ENCODE results near the gene CST7.
"Not testable (repeated sequence)": the region's sequence is repeated elsewhere in the genome, so short reads cannot be mapped to it uniquely, and the experiment has no call there.

CST7 gene

GRCh38 chr20:24987244-24987643 lies 38.2 kb downstream of the CST7 start:
- no peak for DNase-seq

DNA sequence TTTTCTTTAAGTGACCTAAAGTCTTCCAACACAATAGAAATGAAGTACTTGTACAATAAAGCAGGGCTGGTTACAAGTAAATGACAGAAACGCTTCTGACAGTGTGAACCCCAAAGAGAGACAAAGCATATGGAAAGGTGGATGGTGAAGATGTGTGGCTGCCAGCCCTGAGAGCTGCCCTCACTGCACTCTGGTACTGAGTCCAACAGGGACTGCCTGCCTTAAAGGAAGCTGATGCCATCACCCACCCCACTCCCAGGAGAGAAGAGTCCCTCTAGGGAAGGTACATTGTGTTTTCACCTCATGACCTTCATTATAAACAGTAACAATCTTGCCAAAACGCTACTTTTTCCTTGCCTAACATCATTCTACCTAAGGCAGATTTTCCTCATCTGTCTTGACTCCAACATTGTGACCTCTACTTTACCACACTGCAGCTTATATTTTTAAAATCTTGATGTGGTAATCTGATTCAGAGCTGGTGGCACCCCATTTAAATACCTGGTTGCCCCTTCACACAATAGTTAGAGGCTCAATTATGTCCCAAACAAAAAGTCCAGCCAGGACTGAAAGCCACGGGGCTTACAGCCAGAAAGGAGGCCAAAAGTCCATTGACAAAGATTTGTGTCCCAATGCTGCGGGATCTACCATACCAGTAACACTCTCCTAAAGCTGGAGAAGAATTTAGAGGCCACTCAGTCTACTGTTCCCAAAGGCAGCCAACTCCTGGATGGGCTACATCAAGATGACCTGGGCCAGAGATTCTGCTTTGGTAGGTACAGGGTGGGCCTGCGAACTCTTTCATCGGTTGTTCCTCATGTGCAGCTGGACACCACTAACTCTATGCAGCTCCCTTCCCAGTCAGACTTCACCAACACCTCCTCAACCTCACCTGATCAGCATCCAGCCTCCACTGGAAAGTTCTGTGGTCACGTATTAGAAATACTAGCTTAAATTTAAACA lies 39.1 kb downstream of the CST7 start:
- no peak for DNase-seq

DNA sequence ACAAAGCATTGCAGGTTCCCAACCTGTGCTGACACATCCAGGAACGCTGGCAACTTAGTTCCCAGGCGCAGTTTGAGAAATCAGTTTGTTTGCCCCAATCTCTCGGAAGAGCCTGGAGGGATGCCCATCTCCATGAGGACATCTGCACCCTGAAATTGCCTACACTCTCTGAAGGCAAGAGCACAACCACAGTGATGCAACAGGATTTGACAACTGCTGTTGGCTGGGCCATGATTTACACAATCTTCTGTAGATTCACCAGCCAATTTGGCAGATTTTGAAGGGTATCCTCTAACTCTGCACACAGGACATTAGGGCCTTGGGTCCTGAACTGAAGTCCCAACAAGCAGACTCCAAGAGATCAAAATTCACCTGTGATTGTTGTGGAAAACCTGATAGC lies 40.1 kb downstream of the CST7 start:
- no peak for DNase-seq

DNA sequence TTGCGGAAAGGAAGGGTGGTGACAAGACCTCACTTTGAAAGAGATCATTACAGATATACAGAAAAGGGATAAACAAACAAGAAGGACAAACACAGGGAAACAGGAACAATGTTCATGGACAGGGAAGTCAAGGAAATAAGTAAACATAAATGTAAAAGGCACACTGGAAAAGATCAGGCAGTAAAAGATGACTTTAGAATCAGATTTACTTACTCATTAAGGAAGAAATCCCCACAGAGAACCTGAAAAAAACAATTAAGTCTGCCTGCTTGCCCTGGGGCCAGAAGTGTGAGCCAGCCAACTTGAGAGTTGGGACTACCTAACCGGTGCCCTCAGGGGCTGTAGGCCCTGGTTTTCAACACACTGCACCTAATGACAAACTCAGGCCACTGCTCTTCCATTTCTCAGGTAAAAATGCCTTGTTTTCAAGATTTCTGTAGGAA lies 41.8 kb downstream of the CST7 start:
- DNase-seq = no peak

DNA sequence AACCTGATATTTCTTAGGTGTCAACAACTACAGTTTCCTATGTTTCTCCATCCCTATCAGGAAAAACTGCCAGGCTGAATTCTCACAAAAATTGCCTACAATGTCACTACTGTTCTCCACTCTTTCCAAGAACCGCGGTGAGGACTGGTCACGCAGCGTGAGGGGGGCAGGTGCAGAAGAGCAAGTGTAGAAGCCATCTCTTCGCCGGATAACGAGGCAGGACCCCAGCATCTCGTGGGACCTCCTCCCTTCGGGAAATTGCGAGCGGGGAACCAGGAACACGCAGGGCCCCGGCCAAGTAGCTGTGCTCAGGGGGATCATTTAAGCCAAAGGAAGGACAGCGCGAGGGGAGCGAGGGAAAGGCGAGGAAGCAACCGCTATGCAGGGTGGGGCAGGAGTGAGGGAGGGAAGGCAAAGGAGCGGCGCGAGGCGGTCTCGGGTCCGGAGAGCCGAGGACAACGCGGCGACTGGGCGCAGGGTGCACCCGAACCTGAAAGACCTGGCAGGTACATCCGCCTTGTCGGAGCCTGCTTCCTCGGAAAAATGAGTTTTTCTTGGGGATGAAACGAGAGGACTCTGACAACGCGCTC lies 42.9 kb downstream of the CST7 start:
- no peak for DNase-seq

- DNase-seq = peak; percentile 98
Observed at GRCh38 chr20:24992487-24993205, 43.6 kb downstream of the CST7 start, which contains the start of gene APMAP. TSS of gene APMAP (minus strand) at chr20:24992751. CDS start at chr20:24992688, 63 bp downstream.

DNA sequence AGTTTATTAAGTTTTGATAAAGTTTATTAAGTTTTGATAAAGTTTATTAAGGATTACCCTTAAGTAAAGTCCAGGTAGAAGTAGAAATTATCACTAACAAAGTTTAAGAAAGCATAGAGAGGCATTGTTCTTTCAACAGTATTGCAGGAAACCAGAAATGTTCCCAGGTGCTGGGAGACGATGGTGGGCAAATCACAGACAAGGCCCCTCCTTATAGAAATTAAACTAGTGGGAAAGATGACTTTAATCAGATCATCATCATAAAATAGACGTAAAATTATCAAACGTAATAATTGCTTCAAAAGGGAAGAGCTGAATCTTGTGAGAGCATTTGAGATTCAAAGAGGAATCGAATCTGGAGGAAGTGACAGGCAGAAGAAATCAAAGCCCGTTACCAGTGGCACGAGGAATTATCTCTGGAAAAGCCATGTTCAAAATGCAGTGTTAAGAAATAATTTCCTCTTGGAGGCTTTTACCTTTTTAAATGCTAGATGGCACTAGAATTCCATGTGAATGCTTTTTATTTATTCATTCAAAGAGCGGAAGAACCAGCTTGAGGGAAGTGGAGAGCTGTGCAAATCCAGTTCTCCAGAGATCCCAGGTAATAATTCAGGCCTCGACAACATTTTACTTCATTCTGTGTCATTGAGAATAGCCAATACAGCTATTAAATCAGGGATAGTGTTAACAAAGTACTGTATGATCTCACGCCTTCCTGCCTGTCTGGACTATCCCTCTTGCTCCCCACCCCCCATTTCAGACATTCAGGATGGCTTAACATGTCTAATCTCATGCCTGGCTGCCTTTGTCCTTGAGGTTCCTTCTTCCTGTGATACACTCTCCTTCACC lies 44.5 kb downstream of the CST7 start:
- no peak for DNase-seq

DNA sequence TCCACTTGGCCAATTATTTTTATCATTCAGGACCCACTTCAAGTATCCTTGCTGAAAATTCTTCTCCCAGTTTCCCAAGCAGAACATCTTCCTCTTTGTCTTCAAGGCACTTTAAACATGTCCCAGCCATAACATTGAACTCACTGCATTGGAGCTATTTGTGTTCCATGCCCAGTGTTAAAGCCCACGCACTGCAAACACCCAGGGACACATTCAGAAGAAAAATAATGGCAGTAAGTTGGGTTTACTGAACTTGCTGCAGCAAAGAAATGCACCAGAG lies 45.1 kb downstream of the CST7 start:
- DNase-seq = no peak

DNA sequence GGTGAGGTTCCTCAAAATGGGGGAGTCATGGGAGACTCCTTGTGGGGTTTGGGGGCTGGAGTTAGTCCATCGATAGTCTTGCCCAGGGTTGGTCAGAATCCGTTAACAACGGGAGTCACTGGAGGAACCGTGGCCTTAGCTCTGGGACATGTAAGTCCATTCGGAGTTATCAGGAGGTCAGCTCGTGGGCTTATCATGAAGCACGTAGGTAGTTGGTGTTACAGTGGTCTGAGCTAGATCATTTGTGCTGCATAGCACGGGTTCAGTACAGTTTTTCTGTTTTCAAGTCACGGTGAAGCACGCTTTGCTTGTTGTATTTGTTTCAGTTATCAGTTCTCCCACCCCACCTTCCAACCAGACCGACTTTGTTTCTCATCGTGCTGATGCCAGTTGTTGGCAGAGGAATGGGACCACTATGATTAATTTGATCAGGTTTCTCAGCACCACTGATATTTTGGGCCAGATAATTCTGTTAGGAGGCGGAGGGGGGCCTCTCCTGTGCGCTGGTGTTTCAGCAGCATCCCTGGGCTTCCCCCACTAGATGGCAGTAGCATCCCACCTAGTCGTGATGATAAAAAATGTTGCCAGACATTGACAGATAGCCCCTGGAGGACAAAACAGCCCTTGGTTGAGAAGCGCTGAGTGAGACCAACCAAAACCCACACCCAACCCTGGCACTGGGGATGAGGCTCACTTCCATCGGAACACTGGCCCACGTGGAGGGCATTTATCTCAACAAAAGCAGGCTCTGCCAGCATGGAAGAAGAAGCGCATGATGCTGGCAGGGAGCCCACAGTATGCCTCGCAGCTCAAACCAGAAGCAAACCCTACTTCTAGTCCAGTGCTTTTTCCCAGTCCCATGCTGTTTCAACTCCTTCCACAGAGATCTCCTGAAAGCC lies 45.6 kb downstream of the CST7 start:
- DNase-seq = peak; percentile 87

DNA sequence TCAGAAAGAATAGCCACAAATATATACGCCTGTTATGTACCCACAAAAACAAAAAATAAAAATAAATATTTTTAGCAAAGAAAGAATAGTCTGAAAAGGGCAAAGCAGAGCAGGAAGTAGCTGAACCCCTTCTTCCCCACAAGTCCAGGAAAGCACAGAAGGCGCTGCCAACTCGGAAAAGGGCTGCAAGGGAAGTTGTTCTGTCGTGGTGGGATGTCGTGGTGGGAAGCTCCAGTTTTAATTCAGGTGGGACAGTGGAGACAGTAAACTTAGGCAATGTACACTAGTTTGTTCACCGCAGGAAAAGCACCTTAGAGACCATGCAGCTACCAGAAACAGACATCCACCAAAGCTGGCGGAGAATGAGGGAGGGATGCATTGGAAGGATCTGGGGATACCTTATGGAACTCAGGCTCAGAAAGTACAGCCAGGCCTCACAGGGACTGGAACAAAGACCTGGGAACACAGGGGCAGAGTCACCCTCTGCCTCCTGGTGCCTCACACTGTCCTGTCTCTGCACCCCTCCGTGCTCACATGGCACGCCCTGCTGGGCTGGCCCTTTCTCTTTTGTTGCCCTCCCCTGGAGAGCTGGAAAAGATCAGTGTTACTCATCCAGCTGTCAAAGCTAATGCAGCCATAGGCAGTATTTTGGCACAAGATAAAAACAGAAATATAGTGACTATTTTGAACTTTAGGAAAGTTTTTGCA lies 46.8 kb downstream of the CST7 start:
- DNase-seq = no peak

DNA sequence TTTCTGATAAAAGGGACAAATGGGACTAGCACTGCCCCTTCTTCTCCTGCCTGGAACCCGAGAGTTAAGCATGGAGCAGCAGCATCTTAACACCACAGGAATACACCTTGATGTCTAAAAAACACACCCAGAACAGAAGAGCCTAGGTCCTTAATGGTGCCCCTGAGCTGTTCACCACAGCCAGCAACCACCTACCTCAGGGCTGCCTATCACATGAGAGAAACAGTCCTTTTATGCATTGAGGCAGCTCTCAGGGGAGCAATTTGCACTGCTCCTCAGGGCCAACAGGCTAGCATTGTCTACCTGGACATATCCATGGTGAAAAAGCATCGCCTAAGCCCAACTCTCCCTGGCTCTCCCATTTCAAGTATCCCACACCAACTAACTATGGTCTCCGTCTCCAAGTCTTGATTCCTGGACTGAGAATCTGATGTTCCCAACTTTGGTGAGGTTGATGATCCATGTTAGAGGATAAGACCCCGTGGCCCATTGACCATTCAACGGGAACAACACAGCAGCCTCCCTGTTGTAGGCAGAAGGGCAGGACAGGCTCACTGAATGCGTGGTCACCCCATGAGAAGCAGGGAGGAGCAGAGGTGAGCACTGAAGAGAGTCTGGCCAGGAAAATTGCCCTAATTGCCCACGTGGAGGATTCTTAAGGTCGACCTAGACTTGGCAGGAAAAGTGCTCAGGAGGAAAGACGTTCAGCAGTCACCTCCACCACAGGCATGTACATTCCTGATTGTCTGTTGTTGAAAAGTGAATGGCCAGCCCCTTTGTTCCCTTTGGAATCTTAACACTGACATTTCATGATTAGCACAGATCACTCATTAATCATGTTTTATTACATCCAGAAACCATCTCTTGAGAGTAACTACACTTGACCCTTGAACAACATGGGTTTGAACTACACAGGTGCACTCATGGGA lies 47.6 kb downstream of the CST7 start:
- no peak for DNase-seq

- DNase-seq = no peak
Observed at GRCh38 chr20:24998121-24998520, 49.1 kb downstream of the CST7 start.

- DNase-seq = no peak
Observed at GRCh38 chr20:24998631-24999445, 49.8 kb downstream of the CST7 start.

DNA sequence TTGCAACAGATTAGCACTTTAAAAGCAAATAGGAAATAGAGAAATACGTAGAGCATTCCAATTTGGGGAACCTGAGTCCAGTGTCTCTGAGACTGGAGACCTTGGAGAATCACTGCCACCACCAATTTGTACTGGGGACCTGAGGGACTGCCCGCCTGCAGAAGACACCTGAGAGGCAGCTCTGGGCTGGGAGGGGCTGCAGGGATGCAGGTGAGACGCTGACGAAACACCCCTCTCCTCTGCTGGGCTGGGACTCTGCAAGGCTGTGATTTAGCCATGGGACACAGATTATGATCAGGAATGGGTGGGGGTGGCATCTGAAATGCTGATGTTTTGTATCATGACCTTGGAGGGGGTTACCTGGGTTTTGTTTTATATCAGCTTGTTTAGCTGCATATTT lies 50.5 kb downstream of the CST7 start:
- DNase-seq = no peak

GRCh38 chr20:25000268-25000801 lies 51.3 kb downstream of the CST7 start:
- no peak for DNase-seq

- DNase-seq = not testable (repeated sequence)
Observed at GRCh38 chr20:25001323-25001722, 52.3 kb downstream of the CST7 start.

- DNase-seq = no peak
Observed at GRCh38 chr20:25003002-25003401, 53.9 kb downstream of the CST7 start.

GRCh38 chr20:25005220-25005619 lies 56.2 kb downstream of the CST7 start:
- DNase-seq = no peak

DNA sequence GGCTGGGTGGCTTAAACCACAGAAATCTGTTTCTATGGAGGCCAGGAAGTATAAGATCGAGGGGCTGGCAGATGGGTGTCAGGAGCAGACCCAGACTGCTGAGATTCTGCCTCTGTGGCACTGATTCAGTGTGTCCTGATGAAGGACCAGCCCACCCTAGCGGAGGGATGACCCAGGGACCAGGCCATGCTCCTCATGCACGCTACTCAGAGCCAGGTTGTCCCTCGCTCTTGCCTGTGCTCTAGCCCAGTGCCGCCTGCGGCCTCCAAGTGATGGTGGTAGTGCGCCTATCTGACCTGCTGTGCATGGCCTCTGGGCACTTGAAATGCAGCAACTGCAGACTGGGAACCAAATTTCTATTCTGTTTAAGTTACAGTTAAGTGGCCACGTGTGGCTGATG lies 56.6 kb downstream of the CST7 start:
- no peak for DNase-seq

Data from CD4-positive, alpha-beta T cell treated with Interleukin-6 for 4 hours (primary cell).